ENCODE results near the gene ARPC2.

ARPC2 gene

DNA sequence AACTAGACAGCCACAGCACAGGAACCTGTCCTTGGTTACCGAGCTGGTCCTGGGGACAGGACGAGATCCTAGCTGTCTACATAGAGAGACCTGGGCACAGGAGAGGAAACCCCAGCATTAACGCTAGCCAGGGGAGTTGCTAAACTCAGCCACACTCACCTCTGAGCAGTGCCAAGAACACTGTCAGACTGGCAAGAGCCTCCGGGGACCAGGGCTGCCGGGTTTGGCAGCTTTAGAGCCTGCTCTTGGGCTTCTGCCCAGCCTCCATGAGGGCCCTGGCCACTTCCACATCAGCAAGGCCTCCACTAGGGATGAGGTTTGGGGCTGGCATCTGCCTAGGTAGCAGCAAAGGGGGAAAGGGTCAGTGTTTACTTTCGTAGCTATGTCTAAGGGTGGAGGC, 68.6 kb downstream of the ARPC2 start:
- TF ChIP-seq, protein P1, sequence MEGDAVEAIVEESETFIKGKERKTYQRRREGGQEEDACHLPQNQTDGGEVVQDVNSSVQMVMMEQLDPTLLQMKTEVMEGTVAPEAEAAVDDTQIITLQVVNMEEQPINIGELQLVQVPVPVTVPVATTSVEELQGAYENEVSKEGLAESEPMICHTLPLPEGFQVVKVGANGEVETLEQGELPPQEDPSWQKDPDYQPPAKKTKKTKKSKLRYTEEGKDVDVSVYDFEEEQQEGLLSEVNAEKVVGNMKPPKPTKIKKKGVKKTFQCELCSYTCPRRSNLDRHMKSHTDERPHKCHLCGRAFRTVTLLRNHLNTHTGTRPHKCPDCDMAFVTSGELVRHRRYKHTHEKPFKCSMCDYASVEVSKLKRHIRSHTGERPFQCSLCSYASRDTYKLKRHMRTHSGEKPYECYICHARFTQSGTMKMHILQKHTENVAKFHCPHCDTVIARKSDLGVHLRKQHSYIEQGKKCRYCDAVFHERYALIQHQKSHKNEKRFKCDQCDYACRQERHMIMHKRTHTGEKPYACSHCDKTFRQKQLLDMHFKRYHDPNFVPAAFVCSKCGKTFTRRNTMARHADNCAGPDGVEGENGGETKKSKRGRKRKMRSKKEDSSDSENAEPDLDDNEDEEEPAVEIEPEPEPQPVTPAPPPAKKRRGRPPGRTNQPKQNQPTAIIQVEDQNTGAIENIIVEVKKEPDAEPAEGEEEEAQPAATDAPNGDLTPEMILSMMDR (conservative IDR thresholded peaks at IDR 0.05; ENCODE audit: low read length), result no peak
- TF ChIP-seq EZH2phosphoT487 (IDR thresholded peaks at IDR 0.05; ENCODE audit: borderline replicate concordance), result no peak
- no peaks in the 10 kb centered on the region for H4K20me1 ChIP-seq (ENCODE audit: insufficient read depth, low read length, poor library complexity, severe bottlenecking)
- no peaks in the 10 kb centered on the region for H3K9me3 ChIP-seq (ENCODE audit: insufficient read depth, low read depth, low read length)
- peak overlapping the region; percentile 80 for H3K9ac ChIP-seq (ENCODE audit: low read depth, low read length, poor library complexity, severe bottlenecking)
- H3K4me2 ChIP-seq (ENCODE audit: low read depth, low read length, poor library complexity, severe bottlenecking), result peak overlapping the region; percentile 93
- no peaks in the 10 kb centered on the region for H3K79me2 ChIP-seq (ENCODE audit: insufficient read depth, low read length)
- no peaks in the 10 kb centered on the region for H3K36me3 ChIP-seq (ENCODE audit: insufficient read depth, low read length)
- H3K9me2 ChIP-seq (replicated peaks; ENCODE audit: low read depth, low read length), result no peaks in the 10 kb centered on the region
- no peaks in the 10 kb centered on the region for H3K27me3 ChIP-seq (ENCODE audit: insufficient read depth, low read length, poor library complexity, severe bottlenecking)
- H3K4me3 ChIP-seq (ENCODE audit: low read length, poor library complexity, severe bottlenecking), result peak overlapping the region; percentile 84
- peaks cover 21% of the 10 kb centered on the region for H3K4me1 ChIP-seq (ENCODE audit: insufficient read depth, low read length, poor library complexity, severe bottlenecking)
- H2AFZ ChIP-seq (ENCODE audit: low read length), result no peak overlapping the region
- 0 out of 2 replicates have a peak, but pooled peaks cover 2% of the 10 kb centered on the region for H3F3A ChIP-seq (ENCODE audit: low read depth)

DNA sequence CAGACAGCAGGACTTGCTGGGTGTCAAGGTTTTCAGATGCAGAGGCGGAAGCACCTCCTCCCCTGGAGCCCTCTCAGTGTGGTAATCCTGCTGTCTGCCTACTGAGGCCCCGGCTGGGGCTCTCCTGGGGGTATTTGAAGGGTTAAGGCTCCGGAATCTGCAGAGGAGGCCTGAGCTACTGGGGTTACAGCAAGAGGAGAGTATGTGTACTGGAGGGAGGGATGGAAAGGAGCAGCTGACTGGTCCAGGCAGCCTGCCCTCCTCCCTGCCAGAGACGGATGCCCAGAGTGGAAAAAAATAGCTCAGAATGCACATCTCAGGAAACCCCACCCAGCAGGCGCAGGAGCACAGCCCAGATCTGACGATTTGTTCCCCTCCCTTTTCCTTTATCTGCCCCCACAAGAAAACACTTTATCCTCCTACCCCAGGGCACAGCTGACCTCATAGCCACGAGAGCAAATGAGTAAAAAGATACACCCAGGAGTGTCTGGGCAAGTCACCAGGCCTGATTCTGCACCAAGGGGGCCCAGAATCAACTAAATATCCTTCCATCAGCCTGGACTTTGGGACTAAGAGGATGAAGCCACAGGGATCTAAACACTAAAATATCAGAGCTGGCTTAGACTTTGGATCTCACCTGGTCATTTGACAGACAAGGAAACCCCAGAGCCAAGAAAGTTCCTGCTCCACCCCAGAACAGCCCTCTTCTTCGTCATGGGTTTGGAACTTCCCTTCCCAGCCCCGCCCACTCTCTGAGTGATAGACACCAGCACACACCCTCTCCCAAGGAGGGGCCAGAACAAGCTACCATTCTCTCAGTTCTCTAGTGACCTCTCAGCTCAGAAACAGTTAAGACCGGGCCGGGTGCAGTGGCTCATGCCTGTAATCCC, 69.8 kb downstream of the ARPC2 start:
- no peak for TF ChIP-seq EZH2phosphoT487 (IDR thresholded peaks at IDR 0.05; ENCODE audit: borderline replicate concordance)
- TF ChIP-seq, protein P1 (conservative IDR thresholded peaks at IDR 0.05; ENCODE audit: low read length), result no peak
- no peaks in the 10 kb centered on the region for H3K27me3 ChIP-seq (ENCODE audit: insufficient read depth, low read length, poor library complexity, severe bottlenecking)
- peaks cover 21% of the 10 kb centered on the region for H3K4me1 ChIP-seq (ENCODE audit: insufficient read depth, low read length, poor library complexity, severe bottlenecking)
- H3K9me3 ChIP-seq (ENCODE audit: insufficient read depth, low read depth, low read length), result no peaks in the 10 kb centered on the region
- H3K4me3 ChIP-seq (ENCODE audit: low read length, poor library complexity, severe bottlenecking), result peak overlapping the region; percentile 84
- no peaks in the 10 kb centered on the region for H3K79me2 ChIP-seq (ENCODE audit: insufficient read depth, low read length)
- 0 out of 2 replicates have a peak, but pooled peaks cover 2% of the 10 kb centered on the region for H3F3A ChIP-seq (ENCODE audit: low read depth)
- no peaks in the 10 kb centered on the region for H3K9me2 ChIP-seq (replicated peaks; ENCODE audit: low read depth, low read length)
- no peaks in the 10 kb centered on the region for H3K36me3 ChIP-seq (ENCODE audit: insufficient read depth, low read length)
- H3K4me2 ChIP-seq (ENCODE audit: low read depth, low read length, poor library complexity, severe bottlenecking), result peak overlapping the region; percentile 93
- H2AFZ ChIP-seq (ENCODE audit: low read length), result peak overlapping the region; percentile 88
- peak overlapping the region; percentile 80 for H3K9ac ChIP-seq (ENCODE audit: low read depth, low read length, poor library complexity, severe bottlenecking)
- no peaks in the 10 kb centered on the region for H4K20me1 ChIP-seq (ENCODE audit: insufficient read depth, low read length, poor library complexity, severe bottlenecking)

DNA sequence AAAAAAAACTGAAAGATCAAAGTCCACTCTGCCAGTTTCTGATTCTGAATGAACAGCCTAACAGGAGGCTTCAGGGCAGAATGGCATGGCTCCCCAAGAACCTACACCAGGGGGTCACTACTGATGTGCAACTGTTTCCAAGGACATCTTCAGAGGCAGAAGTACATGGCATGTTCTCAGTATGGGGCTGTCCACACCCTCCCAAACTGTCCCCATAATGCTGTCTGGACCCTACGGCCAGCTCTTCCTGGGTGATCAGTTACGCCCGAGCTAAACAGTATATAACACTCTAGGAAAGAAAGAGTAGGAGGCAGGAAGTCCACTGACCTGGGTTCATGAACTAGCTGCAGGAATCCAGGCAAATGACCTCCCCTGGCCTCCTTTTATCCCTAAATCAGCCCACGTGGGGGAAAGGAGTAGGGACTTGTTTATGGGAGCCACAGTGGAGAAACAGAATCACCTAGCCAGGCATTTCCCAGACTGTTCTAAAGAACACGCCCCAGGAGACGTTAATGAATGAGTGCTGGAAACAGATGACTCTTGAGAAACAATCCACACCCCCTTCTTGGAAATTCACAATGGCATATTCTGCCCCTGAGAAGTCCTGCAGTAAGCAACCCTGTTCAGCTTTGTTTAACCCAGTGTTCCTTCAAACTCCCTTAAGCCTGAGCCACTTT, 72.8 kb downstream of the ARPC2 start:
- Histone ChIP-seq H3K79me2 (ENCODE audit: insufficient read depth, low read length) (no peaks in the 10 kb centered on the region), H3F3A (ENCODE audit: low read depth) (0 out of 2 replicates have a peak, but pooled peaks cover 2% of the 10 kb centered on the region), H3K27me3 (ENCODE audit: insufficient read depth, low read length, poor library complexity, severe bottlenecking) (no peaks in the 10 kb centered on the region), H3K36me3 (ENCODE audit: insufficient read depth, low read length) (no peaks in the 10 kb centered on the region), H2AFZ (ENCODE audit: low read length) (no peak overlapping the region), H3K4me3 (ENCODE audit: low read length, poor library complexity, severe bottlenecking) (no peak overlapping the region), H3K4me2 (ENCODE audit: low read depth, low read length, poor library complexity, severe bottlenecking) (no peak overlapping the region), H4K20me1 (ENCODE audit: insufficient read depth, low read length, poor library complexity, severe bottlenecking) (no peaks in the 10 kb centered on the region), H3K9me3 (ENCODE audit: insufficient read depth, low read depth, low read length) (no peaks in the 10 kb centered on the region), H3K4me1 (ENCODE audit: insufficient read depth, low read length, poor library complexity, severe bottlenecking) (peaks cover 21% of the 10 kb centered on the region), H3K9ac (ENCODE audit: low read depth, low read length, poor library complexity, severe bottlenecking) (no peak overlapping the region), H3K9me2 (replicated peaks; ENCODE audit: low read depth, low read length) (no peaks in the 10 kb centered on the region)
- TF ChIP-seq, protein P1 (conservative IDR thresholded peaks at IDR 0.05; ENCODE audit: low read length), result no peak
- TF ChIP-seq EZH2phosphoT487 (IDR thresholded peaks at IDR 0.05; ENCODE audit: borderline replicate concordance), result no peak
